ENCODE data around the gene C19orf33. TPM values are rescaled to one million over a fixed set of nuclear protein-coding genes. Genes with fewer than 3 reads are reported as not detected.

The C19orf33 gene
- total and polyA plus RNA-seq, 9 of the 15 experiments (the other 6 are each of a cell fraction or from before 2014, with no cell fraction given) = 3.2 TPM; not detected in 8

- TF ChIP-seq, protein P1, sequence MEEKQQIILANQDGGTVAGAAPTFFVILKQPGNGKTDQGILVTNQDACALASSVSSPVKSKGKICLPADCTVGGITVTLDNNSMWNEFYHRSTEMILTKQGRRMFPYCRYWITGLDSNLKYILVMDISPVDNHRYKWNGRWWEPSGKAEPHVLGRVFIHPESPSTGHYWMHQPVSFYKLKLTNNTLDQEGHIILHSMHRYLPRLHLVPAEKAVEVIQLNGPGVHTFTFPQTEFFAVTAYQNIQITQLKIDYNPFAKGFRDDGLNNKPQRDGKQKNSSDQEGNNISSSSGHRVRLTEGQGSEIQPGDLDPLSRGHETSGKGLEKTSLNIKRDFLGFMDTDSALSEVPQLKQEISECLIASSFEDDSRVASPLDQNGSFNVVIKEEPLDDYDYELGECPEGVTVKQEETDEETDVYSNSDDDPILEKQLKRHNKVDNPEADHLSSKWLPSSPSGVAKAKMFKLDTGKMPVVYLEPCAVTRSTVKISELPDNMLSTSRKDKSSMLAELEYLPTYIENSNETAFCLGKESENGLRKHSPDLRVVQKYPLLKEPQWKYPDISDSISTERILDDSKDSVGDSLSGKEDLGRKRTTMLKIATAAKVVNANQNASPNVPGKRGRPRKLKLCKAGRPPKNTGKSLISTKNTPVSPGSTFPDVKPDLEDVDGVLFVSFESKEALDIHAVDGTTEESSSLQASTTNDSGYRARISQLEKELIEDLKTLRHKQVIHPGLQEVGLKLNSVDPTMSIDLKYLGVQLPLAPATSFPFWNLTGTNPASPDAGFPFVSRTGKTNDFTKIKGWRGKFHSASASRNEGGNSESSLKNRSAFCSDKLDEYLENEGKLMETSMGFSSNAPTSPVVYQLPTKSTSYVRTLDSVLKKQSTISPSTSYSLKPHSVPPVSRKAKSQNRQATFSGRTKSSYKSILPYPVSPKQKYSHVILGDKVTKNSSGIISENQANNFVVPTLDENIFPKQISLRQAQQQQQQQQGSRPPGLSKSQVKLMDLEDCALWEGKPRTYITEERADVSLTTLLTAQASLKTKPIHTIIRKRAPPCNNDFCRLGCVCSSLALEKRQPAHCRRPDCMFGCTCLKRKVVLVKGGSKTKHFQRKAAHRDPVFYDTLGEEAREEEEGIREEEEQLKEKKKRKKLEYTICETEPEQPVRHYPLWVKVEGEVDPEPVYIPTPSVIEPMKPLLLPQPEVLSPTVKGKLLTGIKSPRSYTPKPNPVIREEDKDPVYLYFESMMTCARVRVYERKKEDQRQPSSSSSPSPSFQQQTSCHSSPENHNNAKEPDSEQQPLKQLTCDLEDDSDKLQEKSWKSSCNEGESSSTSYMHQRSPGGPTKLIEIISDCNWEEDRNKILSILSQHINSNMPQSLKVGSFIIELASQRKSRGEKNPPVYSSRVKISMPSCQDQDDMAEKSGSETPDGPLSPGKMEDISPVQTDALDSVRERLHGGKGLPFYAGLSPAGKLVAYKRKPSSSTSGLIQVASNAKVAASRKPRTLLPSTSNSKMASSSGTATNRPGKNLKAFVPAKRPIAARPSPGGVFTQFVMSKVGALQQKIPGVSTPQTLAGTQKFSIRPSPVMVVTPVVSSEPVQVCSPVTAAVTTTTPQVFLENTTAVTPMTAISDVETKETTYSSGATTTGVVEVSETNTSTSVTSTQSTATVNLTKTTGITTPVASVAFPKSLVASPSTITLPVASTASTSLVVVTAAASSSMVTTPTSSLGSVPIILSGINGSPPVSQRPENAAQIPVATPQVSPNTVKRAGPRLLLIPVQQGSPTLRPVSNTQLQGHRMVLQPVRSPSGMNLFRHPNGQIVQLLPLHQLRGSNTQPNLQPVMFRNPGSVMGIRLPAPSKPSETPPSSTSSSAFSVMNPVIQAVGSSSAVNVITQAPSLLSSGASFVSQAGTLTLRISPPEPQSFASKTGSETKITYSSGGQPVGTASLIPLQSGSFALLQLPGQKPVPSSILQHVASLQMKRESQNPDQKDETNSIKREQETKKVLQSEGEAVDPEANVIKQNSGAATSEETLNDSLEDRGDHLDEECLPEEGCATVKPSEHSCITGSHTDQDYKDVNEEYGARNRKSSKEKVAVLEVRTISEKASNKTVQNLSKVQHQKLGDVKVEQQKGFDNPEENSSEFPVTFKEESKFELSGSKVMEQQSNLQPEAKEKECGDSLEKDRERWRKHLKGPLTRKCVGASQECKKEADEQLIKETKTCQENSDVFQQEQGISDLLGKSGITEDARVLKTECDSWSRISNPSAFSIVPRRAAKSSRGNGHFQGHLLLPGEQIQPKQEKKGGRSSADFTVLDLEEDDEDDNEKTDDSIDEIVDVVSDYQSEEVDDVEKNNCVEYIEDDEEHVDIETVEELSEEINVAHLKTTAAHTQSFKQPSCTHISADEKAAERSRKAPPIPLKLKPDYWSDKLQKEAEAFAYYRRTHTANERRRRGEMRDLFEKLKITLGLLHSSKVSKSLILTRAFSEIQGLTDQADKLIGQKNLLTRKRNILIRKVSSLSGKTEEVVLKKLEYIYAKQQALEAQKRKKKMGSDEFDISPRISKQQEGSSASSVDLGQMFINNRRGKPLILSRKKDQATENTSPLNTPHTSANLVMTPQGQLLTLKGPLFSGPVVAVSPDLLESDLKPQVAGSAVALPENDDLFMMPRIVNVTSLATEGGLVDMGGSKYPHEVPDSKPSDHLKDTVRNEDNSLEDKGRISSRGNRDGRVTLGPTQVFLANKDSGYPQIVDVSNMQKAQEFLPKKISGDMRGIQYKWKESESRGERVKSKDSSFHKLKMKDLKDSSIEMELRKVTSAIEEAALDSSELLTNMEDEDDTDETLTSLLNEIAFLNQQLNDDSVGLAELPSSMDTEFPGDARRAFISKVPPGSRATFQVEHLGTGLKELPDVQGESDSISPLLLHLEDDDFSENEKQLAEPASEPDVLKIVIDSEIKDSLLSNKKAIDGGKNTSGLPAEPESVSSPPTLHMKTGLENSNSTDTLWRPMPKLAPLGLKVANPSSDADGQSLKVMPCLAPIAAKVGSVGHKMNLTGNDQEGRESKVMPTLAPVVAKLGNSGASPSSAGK (IDR thresholded peaks at IDR 0.05) = no peak; the same call in 1 of the 2 replicates
- TF ChIP-seq ZNF24 (IDR thresholded peaks at IDR 0.05) = peak; percentile 60; the same call in 1 of the 2 replicates
- no peak for TF ChIP-seq FIP1L1 (IDR thresholded peaks at IDR 0.05; ENCODE audit: low read depth, low read length, poor library complexity, severe bottlenecking)
- 0 out of 4 replicates have a peak, but pooled peaks of 1 of the 2 experiments have one; percentile 24 for TF ChIP-seq BCLAF1 (IDR thresholded peaks at IDR 0.05; ENCODE audit: borderline replicate concordance in 1 of 2, control insufficient read depth in 1 of 2, low read depth in 2 of 2, low read length in 1 of 2)
- TF ChIP-seq SIN3B (IDR thresholded peaks at IDR 0.05; ENCODE audit: low read depth) = no peak
- no peak for TF ChIP-seq HMG20A (CRISPR knock-in tag; conservative IDR thresholded peaks at IDR 0.05)
- peak; percentile 98 for TF ChIP-seq NCOR1 (IDR thresholded peaks at IDR 0.05)
- TF ChIP-seq SMARCA5 (IDR thresholded peaks at IDR 0.05) = peak; percentile 89
- 0 out of 2 replicates have a peak, but pooled peaks have one; percentile 7 for TF ChIP-seq FOXK1 (CRISPR knock-in tag; IDR thresholded peaks at IDR 0.05; ENCODE audit: borderline replicate concordance)
- TF ChIP-seq ZSCAN29 (IDR thresholded peaks at IDR 0.05) = no peak
- TF ChIP-seq GATA2 (CRISPR knock-in tag; IDR thresholded peaks at IDR 0.05) = peak; percentile 97
- peak; percentile 72 for TF ChIP-seq SMARCB1 (IDR thresholded peaks at IDR 0.05; ENCODE audit: insufficient read length, low read depth)
- TF ChIP-seq ZNF717 (CRISPR knock-in tag; IDR thresholded peaks at IDR 0.05) = no peak
Measured at GRCh38 chr19:38317104-38317612, 13.1 kb downstream of the C19orf33 start (continued).

Measured in K562 (cell line).